Measurements from ENCODE around the gene TCAP.
A peak's percentile ranks its signal among the peaks of the same experiment; 100 is the strongest.

The TCAP gene

GRCh38 chr17:39647256-39647655 is 17.9 kb upstream of the TCAP start:
- DNase-seq (ENCODE audit: insufficient read length, low spot score) = no peak
- no peak for FAIRE-seq

GRCh38 chr17:39648616-39649366 is 16.4 kb upstream of the TCAP start:
- DNase-seq (ENCODE audit: insufficient read length, low spot score) = no peak
- no peak for FAIRE-seq

GRCh38 chr17:39650121-39650579 is 15.0 kb upstream of the TCAP start:
- no peak for FAIRE-seq
- no peak for DNase-seq (ENCODE audit: insufficient read length, low spot score)

GRCh38 chr17:39651923-39652586 is 13.1 kb upstream of the TCAP start:
- FAIRE-seq (no peak), DNase-seq (ENCODE audit: insufficient read length, low spot score) (no peak)

- FAIRE-seq (no peak), DNase-seq (ENCODE audit: insufficient read length, low spot score) (no peak)
Observed at GRCh38 chr17:39652587-39653315, 12.4 kb upstream of the TCAP start.

- FAIRE-seq = no peak
- DNase-seq (ENCODE audit: insufficient read length, low spot score) = no peak
Observed at GRCh38 chr17:39653316-39653661, 11.9 kb upstream of the TCAP start.

- DNase-seq (ENCODE audit: insufficient read length, low spot score) = peak; percentile 95
- peak; percentile 78 for FAIRE-seq
Observed at GRCh38 chr17:39653662-39654331, 11.4 kb upstream of the TCAP start.

- no peak for FAIRE-seq
- no peak for DNase-seq (ENCODE audit: insufficient read length, low spot score)
Observed at GRCh38 chr17:39655105-39655504, 10.0 kb upstream of the TCAP start.

- no peak for FAIRE-seq
- DNase-seq (ENCODE audit: insufficient read length, low spot score) = no peak
Observed at GRCh38 chr17:39658346-39658745, 6.8 kb upstream of the TCAP start.

- DNase-seq (ENCODE audit: insufficient read length, low spot score) (no peak), FAIRE-seq (no peak)
Observed at GRCh38 chr17:39658760-39659159, 6.4 kb upstream of the TCAP start.

- DNase-seq (ENCODE audit: insufficient read length, low spot score) (no peak), FAIRE-seq (peak; percentile 33)
Observed at GRCh38 chr17:39659279-39660010, 5.7 kb upstream of the TCAP start.

GRCh38 chr17:39660011-39660360 is 5.2 kb upstream of the TCAP start:
- FAIRE-seq (no peak), DNase-seq (ENCODE audit: insufficient read length, low spot score) (no peak)

GRCh38 chr17:39660397-39661385 is 4.5 kb upstream of the TCAP start:
- FAIRE-seq = no peak

GRCh38 chr17:39661744-39662541 is 3.2 kb upstream of the TCAP start:
- no peak for FAIRE-seq

More at GRCh38 chr17:39660397-39661385, 4.5 kb upstream of the TCAP start:
- DNase-seq (ENCODE audit: insufficient read length, low spot score) = no peak

GRCh38 chr17:39662551-39663339 is 2.4 kb upstream of the TCAP start:
- DNase-seq (ENCODE audit: insufficient read length, low spot score) (no peak), FAIRE-seq (no peak)

More at GRCh38 chr17:39661744-39662541, 3.2 kb upstream of the TCAP start:
- DNase-seq (ENCODE audit: insufficient read length, low spot score) = no peak

GRCh38 chr17:39663340-39663687 is 1.8 kb upstream of the TCAP start:
- DNase-seq (ENCODE audit: insufficient read length, low spot score) = no peak
- no peak for FAIRE-seq

GRCh38 chr17:39663688-39664580 is 1.2 kb upstream of the TCAP start:
- FAIRE-seq = no peak

More at GRCh38 chr17:39663688-39664580, 1.2 kb upstream of the TCAP start:
- DNase-seq (ENCODE audit: insufficient read length, low spot score) = no peak

Measured in GM19239 (cell line).